Measurements from ENCODE around the gene HOXB1.
A peak's percentile ranks its signal among the peaks of the same experiment; 100 is the strongest.

Gene HOXB1

GRCh38 chr17:48553826-48554225 is 23.0 kb upstream of the HOXB1 start:
- DNase-seq: no peak

DNA sequence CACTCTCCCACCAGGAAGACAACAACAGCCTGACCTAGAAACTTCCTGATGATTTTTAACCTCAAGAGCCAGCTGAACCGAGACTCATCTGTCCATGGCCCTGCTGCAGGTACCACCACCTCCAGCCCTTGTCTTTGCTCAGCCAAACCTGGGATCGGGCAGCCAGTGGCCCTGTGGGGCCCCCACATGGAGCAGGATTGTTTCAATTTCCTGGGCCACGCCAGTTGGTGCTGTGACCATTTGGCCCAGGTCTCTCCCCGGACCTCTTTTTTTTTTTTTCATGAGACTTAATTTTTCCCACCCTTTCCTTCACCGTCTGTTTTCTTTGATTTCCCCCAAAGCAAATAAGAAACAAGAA is 22.4 kb upstream of the HOXB1 start:
- no peak for DNase-seq

- no peak for DNase-seq
Observed at GRCh38 chr17:48552466-48553189, 21.8 kb upstream of the HOXB1 start.

DNA sequence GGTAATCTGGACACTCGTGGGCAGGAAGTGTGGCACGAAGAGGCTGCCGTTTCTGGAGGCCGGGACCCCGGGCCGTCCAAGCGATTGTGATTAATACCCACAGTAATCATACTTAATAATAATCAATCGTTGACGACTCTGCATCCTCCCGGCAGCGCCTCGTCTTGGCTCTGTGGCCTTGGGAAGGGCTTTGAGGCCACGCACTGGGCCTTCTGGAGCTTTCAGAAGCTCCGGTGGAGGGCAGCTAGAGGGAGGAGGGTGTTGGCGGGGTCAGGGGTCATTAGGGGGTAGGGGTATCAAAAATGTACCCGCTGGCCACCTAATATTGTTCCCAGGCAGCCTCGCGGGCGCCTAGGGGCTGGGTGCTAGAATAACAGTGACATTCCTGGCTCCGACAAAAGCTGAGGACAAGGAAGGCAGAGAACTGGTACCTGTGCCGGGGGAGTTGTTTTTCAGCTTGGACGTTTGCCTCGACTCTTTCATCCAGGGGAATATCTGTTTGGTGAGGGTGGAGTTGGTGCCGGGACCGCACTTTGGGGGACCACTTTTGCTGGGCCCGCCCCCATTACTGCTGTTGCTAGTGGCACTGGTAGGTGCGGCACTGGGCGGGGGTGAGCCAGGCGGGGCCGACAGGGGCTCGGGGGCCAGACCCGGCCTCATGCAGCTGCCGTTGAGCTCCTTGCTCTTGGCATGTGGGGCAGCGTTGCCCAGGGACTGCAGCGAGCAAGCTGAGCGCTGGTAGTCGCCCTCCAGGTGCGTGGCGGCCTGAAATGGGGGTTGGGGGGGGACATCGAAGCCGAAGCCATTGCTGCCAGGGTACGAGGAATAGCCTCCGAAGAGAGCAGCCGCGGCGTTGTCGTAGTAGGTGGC is 21.0 kb upstream of the HOXB1 start:
- DNase-seq: no peak

- no peak for DNase-seq
Observed at GRCh38 chr17:48551214-48551555, 20.4 kb upstream of the HOXB1 start.

DNA sequence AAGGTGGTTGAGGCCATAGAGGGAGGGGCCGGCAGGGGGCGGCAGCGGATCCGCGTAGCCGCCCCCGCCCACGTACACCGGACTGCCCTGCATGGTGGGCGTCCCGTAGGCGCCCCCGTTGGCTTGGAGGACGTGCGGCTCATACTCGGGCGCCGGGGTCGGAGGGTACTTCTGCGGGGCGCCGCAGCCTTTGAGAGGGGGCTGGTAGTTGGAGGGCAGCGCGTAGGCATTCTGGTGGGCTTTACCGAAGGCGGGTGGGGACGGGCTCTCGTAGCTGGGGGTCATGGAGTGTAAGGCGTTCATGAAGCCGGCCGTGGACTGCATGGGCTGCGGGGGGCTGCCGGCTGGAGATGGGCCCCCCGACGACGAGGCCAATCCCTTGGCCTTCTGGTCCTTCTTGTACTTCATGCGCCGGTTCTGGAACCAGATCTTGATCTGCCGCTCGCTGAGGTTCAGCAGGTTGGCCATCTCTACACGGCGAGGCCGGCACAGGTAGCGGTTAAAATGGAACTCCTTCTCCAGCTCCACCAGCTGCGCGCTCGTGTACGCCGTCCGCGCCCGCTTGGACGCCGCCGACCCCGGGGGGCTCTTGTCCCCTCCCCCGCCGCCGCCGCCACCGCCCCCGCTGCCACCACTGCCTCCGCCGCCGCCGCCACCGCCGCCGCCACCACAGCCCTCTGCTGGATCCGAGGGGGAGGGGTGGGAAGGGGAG is 19.8 kb upstream of the HOXB1 start:
- no peak for DNase-seq

GRCh38 chr17:48549914-48550501 is 19.2 kb upstream of the HOXB1 start:
- no peak for DNase-seq

DNA sequence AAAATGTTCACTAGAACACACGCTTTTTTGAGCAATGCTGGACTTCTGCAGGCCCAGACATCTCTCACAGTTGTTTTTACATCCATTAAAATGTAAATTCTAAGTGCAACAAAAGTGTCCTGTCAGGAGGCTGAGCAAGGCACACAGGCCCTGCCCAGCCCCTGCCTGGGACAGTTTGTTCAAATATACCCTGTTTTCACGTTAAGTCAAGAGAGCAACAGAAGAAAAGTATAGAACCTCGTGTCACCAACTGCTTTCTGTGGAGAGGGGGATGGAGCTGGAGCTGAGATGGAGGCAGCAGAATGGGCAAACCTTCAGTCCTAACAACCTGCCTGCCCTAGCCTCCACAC is 18.4 kb upstream of the HOXB1 start:
- no peak for DNase-seq

DNA sequence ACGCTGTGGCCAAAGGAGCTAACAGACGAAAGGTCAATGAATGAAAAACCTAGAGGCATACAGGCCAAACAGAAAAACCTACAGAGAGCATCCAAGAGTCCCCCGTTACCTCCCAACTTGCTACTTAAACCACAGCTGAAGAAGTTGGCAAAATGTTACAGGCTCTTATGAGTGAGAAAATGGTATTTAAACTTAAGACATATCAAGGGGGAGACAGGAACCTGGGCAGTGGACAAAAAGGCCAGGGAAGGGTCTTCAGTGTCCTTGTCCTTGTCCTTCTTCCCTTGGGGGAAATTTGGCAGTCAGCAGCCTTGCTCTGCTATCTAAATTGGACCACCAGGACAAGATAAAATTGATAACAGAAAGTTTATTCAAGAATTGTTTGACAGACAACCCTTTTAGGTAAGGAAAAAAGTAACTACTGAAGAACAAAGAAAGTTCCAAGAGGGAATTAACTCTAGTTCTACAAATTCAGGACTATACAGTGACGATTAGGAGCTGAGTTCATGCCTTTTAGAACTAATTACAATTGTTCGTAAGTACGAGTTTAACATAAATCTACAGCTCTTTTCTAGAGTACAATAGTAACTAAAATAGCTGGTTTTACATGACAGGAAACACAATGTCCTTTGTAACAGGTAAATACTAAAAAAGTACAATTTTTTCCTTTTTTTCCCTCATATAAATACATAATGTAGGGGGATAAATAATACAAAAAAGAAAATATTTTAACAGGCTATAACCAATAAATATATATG is 17.9 kb upstream of the HOXB1 start:
- no peak for DNase-seq

DNA sequence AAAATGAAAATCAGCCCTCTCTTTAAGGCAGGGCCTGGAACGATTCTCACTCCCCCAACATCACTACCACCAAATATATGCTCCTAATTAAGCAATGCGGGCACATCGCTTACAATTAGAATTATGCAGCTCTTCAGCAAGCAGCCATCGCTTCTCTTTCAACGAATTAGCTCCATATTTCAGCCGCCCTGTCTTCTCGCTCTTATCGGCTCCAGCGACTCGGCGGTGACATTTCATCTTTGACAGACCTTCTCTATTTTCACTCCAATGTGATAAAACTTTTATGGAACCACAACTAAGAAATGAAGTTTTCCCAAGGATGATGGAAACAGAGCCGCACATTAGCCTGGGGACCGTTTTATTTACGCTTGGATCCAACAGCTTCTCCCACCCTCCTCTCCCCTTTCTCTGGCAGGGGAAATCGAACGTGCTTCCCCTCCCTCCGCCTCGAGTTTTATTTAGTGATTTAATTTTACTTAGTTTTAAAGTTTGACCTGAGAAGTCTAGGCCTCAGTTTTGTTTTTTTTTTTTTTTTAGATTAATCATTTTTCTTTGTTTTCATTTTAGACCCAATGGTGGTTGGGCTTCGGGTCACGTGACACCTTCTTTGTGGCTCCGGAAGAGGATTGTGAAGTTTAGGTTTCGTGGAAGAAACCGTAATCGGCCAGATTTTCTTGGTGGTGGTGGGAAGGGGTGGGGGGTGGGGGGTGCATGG is 17.2 kb upstream of the HOXB1 start:
- DNase-seq: peak; percentile 37 to 70

GRCh38 chr17:48546924-48547807 is 16.4 kb upstream of the HOXB1 start:
- DNase-seq: no peak

DNA sequence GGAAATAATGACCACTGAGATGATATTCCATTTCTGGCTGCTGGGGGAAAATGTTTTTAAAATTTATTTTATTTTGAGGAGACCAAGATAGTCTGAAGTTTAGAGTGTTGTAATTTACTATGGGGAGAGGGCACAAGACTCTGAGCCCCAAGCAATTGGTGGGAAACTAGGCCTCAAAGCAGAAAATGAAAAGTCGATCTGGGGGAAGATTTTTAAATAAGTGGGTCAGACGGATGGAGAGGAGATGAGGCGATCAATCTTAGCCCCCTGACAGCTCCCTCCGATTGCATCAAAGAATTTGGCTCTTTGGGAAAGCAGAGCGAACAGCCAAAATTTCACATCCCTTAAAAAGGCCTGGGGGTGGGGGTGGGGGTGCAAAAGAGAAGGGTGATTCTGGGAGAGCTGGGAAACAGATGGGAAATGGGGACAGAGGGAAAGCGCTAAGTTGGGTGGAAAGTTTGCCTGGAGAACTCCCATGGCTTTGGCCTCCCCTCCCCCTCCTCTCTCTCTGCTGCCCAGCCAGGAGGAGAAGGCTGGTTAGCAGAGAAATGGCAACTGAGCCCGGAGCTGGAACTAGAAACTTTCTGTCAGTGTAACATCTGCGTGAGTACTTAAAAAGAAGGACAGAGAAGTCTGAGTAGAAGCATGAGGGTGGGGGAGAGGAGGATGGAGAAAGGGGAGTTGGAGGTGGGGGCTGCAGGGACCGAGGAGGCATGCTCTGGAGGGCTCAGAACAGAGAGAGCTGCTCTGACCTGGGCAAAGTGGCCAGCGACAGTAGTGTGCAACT is 15.5 kb upstream of the HOXB1 start:
- no peak for DNase-seq

GRCh38 chr17:48545539-48545938 is 14.7 kb upstream of the HOXB1 start:
- no peak for DNase-seq

GRCh38 chr17:48545022-48545375 is 14.2 kb upstream of the HOXB1 start, which contains the start of gene HOXB2:
Gene HOXB2, minus strand, starts transcription at chr17:48545109. Its CDS starts 198 bp downstream, at chr17:48544911.
- no peak for DNase-seq

DNA sequence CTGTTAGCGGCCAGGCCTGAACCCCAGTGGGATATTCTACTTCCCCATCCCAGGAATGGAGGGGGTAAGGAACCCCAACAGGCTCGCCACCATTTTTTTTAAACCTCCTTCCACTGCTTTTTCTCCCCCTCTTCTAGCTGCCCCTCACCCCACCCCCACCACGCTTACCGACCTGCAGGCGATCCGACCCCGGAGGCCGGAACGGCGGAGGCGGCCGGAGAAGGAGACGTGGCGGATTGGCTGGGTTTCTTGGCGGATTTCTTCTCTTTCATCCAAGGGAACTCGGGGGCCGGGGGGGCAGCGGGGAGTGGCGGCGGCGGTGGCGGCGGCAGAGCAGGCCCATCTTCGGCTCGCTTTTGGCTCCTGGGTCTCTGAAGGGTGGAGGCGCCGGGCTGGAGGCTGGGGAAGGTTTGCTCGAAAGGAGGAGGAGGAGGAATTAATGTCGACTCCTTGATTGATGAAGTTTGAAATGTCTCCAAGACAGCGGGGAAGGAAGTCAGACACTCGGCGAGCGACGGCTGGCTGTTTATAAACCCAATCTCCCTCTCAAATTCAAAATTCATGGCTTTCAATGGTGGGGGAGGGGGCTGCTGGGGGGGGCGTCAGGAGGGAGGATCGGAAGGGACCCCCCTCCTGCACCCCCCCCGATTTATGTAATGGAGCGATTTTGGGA is 13.7 kb upstream of the HOXB1 start:
- peak in 1 of 2 donors; percentile 51 for DNase-seq

DNA sequence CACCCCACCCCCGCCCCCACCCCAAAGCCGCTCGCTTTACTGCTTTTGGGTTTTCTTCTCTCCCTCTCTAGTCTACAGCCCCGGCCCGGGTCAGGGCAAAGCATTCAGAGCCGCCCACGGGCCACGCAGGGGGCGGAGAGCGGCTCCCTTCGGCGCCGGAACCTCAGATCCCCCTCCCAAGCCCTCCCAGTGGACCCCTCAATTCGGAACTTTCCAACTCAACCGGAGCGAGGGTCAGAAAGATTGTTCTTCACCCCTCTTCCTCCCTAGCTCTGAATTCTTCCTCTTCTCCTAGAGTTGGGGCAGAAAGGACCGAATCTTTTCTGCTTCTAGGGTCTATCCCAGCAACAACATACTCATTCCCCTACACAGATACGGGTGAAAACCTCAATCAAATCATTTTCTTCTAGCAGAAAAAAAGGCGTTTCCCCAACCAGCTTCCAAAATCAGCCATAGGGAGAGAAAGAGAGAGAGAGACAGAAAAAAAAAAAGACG is 13.1 kb upstream of the HOXB1 start:
- peak in 1 of 2 donors; percentile 10 for DNase-seq

DNA sequence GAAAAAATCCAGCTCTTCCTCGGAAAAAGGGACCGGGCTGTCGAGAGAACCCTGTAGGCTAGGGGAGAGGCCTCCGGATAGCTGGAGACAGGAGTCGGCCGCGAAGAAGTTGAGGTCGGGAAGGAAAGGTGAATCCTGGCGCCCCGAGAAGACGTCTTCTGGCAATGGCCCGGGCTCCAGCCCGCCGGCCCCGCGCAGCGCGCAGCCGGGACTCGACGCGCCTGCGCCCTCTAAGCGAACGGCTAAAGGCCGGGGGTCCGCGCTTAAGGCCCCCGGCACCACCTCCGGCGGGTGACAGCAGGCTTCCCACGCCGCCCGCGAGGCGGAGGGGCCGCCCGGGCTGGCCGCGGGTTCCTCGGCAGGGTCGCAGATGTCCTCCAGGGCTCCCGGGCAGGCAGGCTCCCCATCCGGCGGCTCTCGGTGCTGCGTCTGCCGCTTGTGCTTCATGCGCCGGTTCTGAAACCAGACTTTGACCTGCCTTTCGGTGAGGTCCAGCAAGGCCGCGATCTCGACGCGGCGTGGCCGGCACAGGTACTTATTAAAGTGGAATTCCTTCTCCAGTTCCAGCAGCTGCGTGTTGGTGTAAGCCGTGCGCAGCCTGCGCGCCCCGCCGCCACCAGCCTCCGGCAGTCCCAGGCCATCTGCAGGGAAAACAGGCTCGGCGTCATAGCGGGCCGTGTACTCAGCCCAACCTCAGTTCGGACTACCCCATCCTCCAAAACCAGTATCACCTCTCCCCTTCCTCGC is 12.5 kb upstream of the HOXB1 start:
- DNase-seq: peak; percentile 54 to 70

- DNase-seq: no peak
Observed at GRCh38 chr17:48542698-48543106, 11.9 kb upstream of the HOXB1 start.
